DLD1 (cell line): ENCODE results near the gene AGAP2.
"Not testable (repeated sequence)": the region's sequence is repeated elsewhere in the genome, so short reads cannot be mapped to it uniquely, and the experiment has no call there.

Experiments used
- in situ Hi-C: cut with HindIII; loops from 2 replicates; pipeline ENCODE4 v1.10.0; 2017; ENCODE audit warnings: low sequenced_read_pairs

The AGAP2 gene

GRCh38 chr12:57738661-57739237 lies at the start of gene AGAP2:
Gene AGAP2 (minus strand): TSS chr12:57738742. CDS start chr12:57738246, 496 bp downstream.
- in situ Hi-C loops = no loop called here

GRCh38 chr12:57783861-57784260 lies 45.3 kb upstream of the AGAP2 start:
- in situ Hi-C loops = no loop called here

- in situ Hi-C loops = no loop called here
Measured at GRCh38 chr12:57783466-57783801, 44.9 kb upstream of the AGAP2 start.

GRCh38 chr12:57782608-57783465 lies 44.3 kb upstream of the AGAP2 start, which contains the start of gene TSFM:
Gene TSFM (plus strand): TSS chr12:57782787. CDS start chr12:57782802, 15 bp downstream.
- in situ Hi-C loops = no loop called here

GRCh38 chr12:57782243-57782607 lies 43.7 kb upstream of the AGAP2 start:
- in situ Hi-C loops = no loop called here

GRCh38 chr12:57781801-57782200 lies 43.3 kb upstream of the AGAP2 start:
- in situ Hi-C loops = no loop called here

- in situ Hi-C loops = no loop called here
Measured at GRCh38 chr12:57781244-57781643, 42.7 kb upstream of the AGAP2 start.

- in situ Hi-C loops = no loop called here
Measured at GRCh38 chr12:57780284-57780897, 41.8 kb upstream of the AGAP2 start.

GRCh38 chr12:57779736-57780135 lies 41.2 kb upstream of the AGAP2 start:
- in situ Hi-C loops = no loop called here

- in situ Hi-C loops = no loop called here
Measured at GRCh38 chr12:57777911-57778310, 39.4 kb upstream of the AGAP2 start.

- in situ Hi-C loops = no loop called here
Measured at GRCh38 chr12:57777367-57777766, 38.8 kb upstream of the AGAP2 start.

- in situ Hi-C loops = no loop called here
Measured at GRCh38 chr12:57776247-57776587, 37.7 kb upstream of the AGAP2 start.

- in situ Hi-C loops = no loop called here
Measured at GRCh38 chr12:57775563-57776246, 37.2 kb upstream of the AGAP2 start.

GRCh38 chr12:57775044-57775443 lies 36.5 kb upstream of the AGAP2 start:
- in situ Hi-C loops = no loop called here

GRCh38 chr12:57774634-57775033 lies 36.1 kb upstream of the AGAP2 start:
- in situ Hi-C loops = not testable (repeated sequence)

GRCh38 chr12:57772429-57773322 lies 34.1 kb upstream of the AGAP2 start, which contains the start of gene EEF1AKMT3:
Gene EEF1AKMT3 (plus strand): TSS chr12:57772614. CDS start chr12:57772725, 111 bp downstream.
- in situ Hi-C loops = no loop called here

- in situ Hi-C loops = no loop called here
Measured at GRCh38 chr12:57771873-57772428, 33.4 kb upstream of the AGAP2 start, which contains the start of gene METTL1. Gene METTL1 (minus strand): TSS chr12:57772105. CDS start chr12:57772083, 22 bp downstream.

GRCh38 chr12:57771236-57771872 lies 32.8 kb upstream of the AGAP2 start:
- in situ Hi-C loops = no loop called here

- in situ Hi-C loops = no loop called here
Measured at GRCh38 chr12:57770734-57771133, 32.2 kb upstream of the AGAP2 start.
